RWPE2 (cell line): Measurements from ENCODE around the gene IRX1.

Source experiments
- ATAC-seq: fragments of 200-7000 bp; cut with Tn5 transposase; 3 replicates; pipeline ENCODE4 v1.9.1; 2021; ENCODE audit warnings: low read depth
- DNase-seq: peaks from one replicate; pipeline ENCODE4 v3.0.0-alpha.2; 2020; ENCODE audit warnings: low spot score
- H3K27ac ChIP-seq: fragments of 450-650 bp; 2 replicates; pipeline ENCODE4 v1.5.1; 2017; ENCODE audit warnings: mild to moderate bottlenecking; ENCODE audit not compliant: poor library complexity, severe bottlenecking
- H3K27me3 ChIP-seq: fragments of 250-450 bp; sonication (Bioruptor Pico); 2 replicates; pipeline ENCODE4 v1.5.1; 2021; ENCODE audit warnings: mild to moderate bottlenecking, moderate library complexity; ENCODE audit not compliant: insufficient read depth, poor library complexity, severe bottlenecking
- H3K36me3 ChIP-seq: fragments of 250-450 bp; sonication (Bioruptor Pico); 2 replicates; pipeline ENCODE4 v1.5.1; 2020; ENCODE audit warnings: low read depth, mild to moderate bottlenecking, moderate library complexity
- H3K4me1 ChIP-seq: fragments of 250-450 bp; sonication (Bioruptor Pico); 2 replicates; pipeline ENCODE4 v1.5.1; 2021; ENCODE audit warnings: mild to moderate bottlenecking, moderate library complexity; ENCODE audit not compliant: insufficient read depth, poor library complexity, severe bottlenecking
- H3K4me3 ChIP-seq: fragments of 250-450 bp; sonication (Bioruptor Pico); 2 replicates; pipeline ENCODE4 v1.5.1; 2021; ENCODE audit warnings: mild to moderate bottlenecking, moderate library complexity; ENCODE audit not compliant: severe bottlenecking
- H3K9me3 ChIP-seq: fragments of 250-450 bp; sonication (Bioruptor Pico); 2 replicates; pipeline ENCODE4 v1.5.1; 2021; ENCODE audit warnings: mild to moderate bottlenecking, moderate library complexity; ENCODE audit not compliant: severe bottlenecking
- CTCF ChIP-seq: fragments of 450-650 bp; IDR thresholded peaks from one replicate; pipeline ENCODE4 v1.5.1; 2017; ENCODE audit warnings: mild to moderate bottlenecking, moderate library complexity; ENCODE audit not compliant: poor library complexity, severe bottlenecking

Gene IRX1

GRCh38 chr5:3619579-3619978, 23.9 kb downstream of the IRX1 start:
- Histone ChIP-seq H3K9me3 (no peaks in the 10 kb centered on the region), H3K36me3 (no peaks in the 10 kb centered on the region), H3K4me3 (no peak overlapping the region), H3K27me3 (no peaks in the 10 kb centered on the region), H3K4me1 (no peaks in the 10 kb centered on the region), H3K27ac (no peak overlapping the region)
- DNase-seq: no peak
- no peak for TF ChIP-seq CTCF
- no peak for ATAC-seq

- H3K27me3 ChIP-seq: no peaks in the 10 kb centered on the region
- no peak overlapping the region for H3K27ac ChIP-seq
- no peaks in the 10 kb centered on the region for H3K36me3 ChIP-seq
- no peak for ATAC-seq
- no peak for DNase-seq
- no peak for TF ChIP-seq CTCF
- no peak overlapping the region for H3K4me3 ChIP-seq
- H3K9me3 ChIP-seq: no peaks in the 10 kb centered on the region
- no peaks in the 10 kb centered on the region for H3K4me1 ChIP-seq
Measured at GRCh38 chr5:3622961-3623360, 27.3 kb downstream of the IRX1 start.

GRCh38 chr5:3625626-3626025, 30.0 kb downstream of the IRX1 start:
- H3K4me1 ChIP-seq: no peaks in the 10 kb centered on the region
- no peak for TF ChIP-seq CTCF
- no peak overlapping the region for H3K27ac ChIP-seq
- no peak overlapping the region for H3K4me3 ChIP-seq
- DNase-seq: no peak
- H3K9me3 ChIP-seq: no peaks in the 10 kb centered on the region
- H3K27me3 ChIP-seq: no peaks in the 10 kb centered on the region
- ATAC-seq: no peak
- H3K36me3 ChIP-seq: no peaks in the 10 kb centered on the region

- H3K36me3 ChIP-seq: no peaks in the 10 kb centered on the region
- no peaks in the 10 kb centered on the region for H3K4me1 ChIP-seq
- no peak overlapping the region for H3K4me3 ChIP-seq
- DNase-seq (no peak), ATAC-seq (no peak)
- peaks cover 5% of the 10 kb centered on the region for H3K9me3 ChIP-seq
- no peak for TF ChIP-seq CTCF
- H3K27ac ChIP-seq: no peak overlapping the region
- H3K27me3 ChIP-seq: no peaks in the 10 kb centered on the region
Measured at GRCh38 chr5:3634061-3634460, 38.4 kb downstream of the IRX1 start.

- Histone ChIP-seq H3K27ac (no peak overlapping the region), H3K36me3 (no peaks in the 10 kb centered on the region), H3K27me3 (no peaks in the 10 kb centered on the region), H3K4me1 (no peaks in the 10 kb centered on the region), H3K9me3 (peaks cover 5% of the 10 kb centered on the region), H3K4me3 (no peak overlapping the region)
- TF ChIP-seq CTCF: no peak
- DNase-seq (no peak), ATAC-seq (no peak)
Measured at GRCh38 chr5:3639175-3639574, 43.5 kb downstream of the IRX1 start.
